Right cardiac atrium (tissue), 5 donors: ENCODE data around the gene CHD1. TPM values are rescaled to one million over a fixed set of nuclear protein-coding genes. Genes with fewer than 3 reads are reported as not detected.

Experiments
- ATAC-seq, 2 donors: fragments of 200-7000 bp; cut with Tn5 transposase; one replicate each; pipeline versions ENCODE4 v1.8.0 to v1.9.1; 2020; ENCODE audit warnings: moderate library complexity in 2 of 2, mild to moderate bottlenecking in 1 of 2
- DNase-seq, 3 donors: peaks; one replicate each; pipeline ENCODE4 v3.0.0-alpha.2; 2020
- H3K27ac ChIP-seq: one replicate; pipeline ENCODE4 v1.5.1; 2013; ENCODE audit warnings: mild to moderate bottlenecking, low read length, control low read depth, moderate library complexity
- H3K27me3 ChIP-seq: one replicate; pipeline ENCODE4 v1.6.1; 2013; ENCODE audit not compliant: control insufficient read depth, insufficient read depth
- H3K4me1 ChIP-seq: one replicate; pipeline ENCODE4 v1.6.1; 2013; ENCODE audit warnings: low read length; ENCODE audit not compliant: control insufficient read depth, insufficient read depth
- H3K4me3 ChIP-seq: one replicate; pipeline ENCODE4 v1.5.1; 2013; ENCODE audit warnings: low read length, control low read depth
- H3K9me3 ChIP-seq: one replicate; pipeline ENCODE4 v1.6.1; 2013; ENCODE audit warnings: low read length; ENCODE audit not compliant: control insufficient read depth
- WGBS: extraction: QIAGEN DNeasy Blood & Tissue Kit; methylation state at CpG from one replicate; pipeline ENCODE4 v1.1.7; 2013; 5-methylcytosine and 5-hydroxymethylcytosine counted together
- intact Hi-C, 4 donors: fragments of 100-400 bp; cut with DNase I; formaldehyde crosslinking; loops; one replicate each; pipeline versions ENCODE4 v1.11.0 to v1.14.0; 2022 to 2023
- long read RNA-seq, 4 donors: library from polyadenylated mRNA; unstranded; transcript quantifications; one replicate each; pipeline ENCODE4 v2.0.0, GENCODE V29; 2020 to 2021
- polyA plus RNA-seq: library from polyadenylated mRNA; stranded (reverse); fragments of 200-250 nt; gene quantifications from one replicate; pipeline ENCODE4 v1.2.3, GENCODE V29; 2013
- total RNA-seq, 4 donors: library from RNA; stranded (reverse); fragmentation: NEBNext Ultra II Directional; extraction: Animal tissue kit (Norgen Biotek cat#: 25700); gene quantifications; one replicate each; pipeline ENCODE4 v1.2.1, GENCODE V29; 2021
- donor health status: healthy with polysubstance abuse.
- donor health status: DM: no; HTN: yes; CAD: no.
- donor health status: DM: no; HTN: no; CAD: no.
- donor health status: DM: no; HTN: yes; CAD: no; lungs with severe emphysema.
- donor health status: DM: yes; HTN: yes; CAD: no.

CHD1 gene
- 10 to 100 TPM; 12.4 to 23.2 (median 14.6) TPM for total RNA-seq
- 9.2 TPM for polyA plus RNA-seq
- long read RNA-seq, donor 1, full-length matches to known transcripts = 1 of 21 reads
- long read RNA-seq, donor 1, partial matches to known transcripts = 14 of 21 reads
- long read RNA-seq, donor 1, other reads (novel, unspliced or antisense) = 6 of 21 reads
- long read RNA-seq, donor 2 = 0 reads
- long read RNA-seq, donor 3, full-length matches to known transcripts = 2 of 70 reads
- long read RNA-seq, donor 3, partial matches to known transcripts = 67 of 70 reads
- long read RNA-seq, donor 3, other reads (novel, unspliced or antisense) = 1 of 70 reads
- long read RNA-seq, donor 4, partial matches to known transcripts = 3 of 4 reads
- long read RNA-seq, donor 4, other reads (novel, unspliced or antisense) = 1 of 4 reads

DNA sequence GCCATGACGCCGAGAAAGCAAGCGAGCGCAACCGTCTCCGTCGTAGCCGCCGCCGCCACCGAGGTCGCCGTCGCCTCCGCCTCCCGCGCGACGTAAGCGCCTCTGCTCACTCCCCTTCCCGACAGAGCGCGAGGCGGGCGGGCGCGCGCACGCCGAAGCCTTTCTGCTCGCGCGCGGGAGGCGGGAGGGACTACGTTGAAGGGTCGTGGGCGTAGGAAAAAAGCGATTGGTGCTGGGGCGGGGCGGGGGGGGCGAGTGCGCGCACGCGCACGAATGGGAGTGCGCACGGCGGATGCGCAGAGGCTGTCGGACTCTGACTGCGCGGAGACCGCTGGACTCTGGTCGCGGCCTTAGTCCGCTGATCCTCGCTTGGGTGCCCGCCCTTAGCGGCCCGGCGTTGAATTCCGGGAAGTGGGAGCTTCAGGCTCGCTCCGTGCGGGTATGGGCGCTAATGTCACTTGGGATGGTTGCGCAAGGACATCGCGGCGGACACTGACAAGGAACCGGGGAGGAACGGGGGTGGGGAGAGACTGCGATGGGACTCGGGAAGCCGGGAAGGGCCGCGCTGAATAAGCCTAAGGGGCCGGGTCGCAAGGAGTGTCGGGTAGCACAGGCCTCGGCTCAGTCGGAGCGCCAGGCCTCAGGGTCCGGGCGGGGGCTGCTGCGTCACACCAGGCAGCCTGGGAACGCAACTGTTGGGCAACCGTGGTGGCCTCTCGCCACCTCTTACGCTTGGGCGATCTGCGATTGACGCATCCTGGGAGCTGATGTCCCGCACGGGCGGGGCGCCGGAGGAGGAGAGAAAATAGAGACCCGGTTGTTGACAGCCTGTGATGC, at the start of gene CHD1:
TSS of gene CHD1 (minus strand) at position 135 of the 837 bp plus-strand sequence. CDS start 2,621 bp downstream, outside the sequence.
- WGBS = under 1% methylated on average over 101 of the region's 101 CpGs
- Histone ChIP-seq H3K4me1 (no peaks in the 10 kb centered on the region), H3K27ac (peak within 1 kb of the TSS; percentile 99), H3K4me3 (peak within 1 kb of the TSS; percentile 87), H3K27me3 (no peaks in the 10 kb centered on the region), H3K9me3 (no peaks in the 10 kb centered on the region)
- intact Hi-C loops = no loop called here
- ATAC-seq = peak; percentile 96 to 97
- peak; percentile 98 for DNase-seq

DNA sequence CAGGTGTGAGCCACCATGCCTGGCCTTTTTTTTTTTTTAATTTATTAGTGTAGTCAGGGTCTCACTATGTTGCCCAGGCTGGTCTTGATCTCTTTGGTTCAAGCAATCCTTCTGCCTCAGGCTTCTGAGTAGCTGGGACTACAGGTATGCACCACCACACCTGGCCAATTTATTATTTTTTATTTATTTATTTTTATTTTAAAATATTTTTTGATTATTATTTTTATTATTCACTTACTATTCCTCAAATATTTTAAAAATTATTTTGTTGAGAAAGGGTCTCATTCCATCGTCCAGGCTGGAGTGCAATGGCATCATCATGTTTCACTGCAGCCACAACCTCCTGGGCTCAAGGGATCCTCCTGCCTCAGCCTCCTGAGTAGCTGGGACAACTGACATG, 49.7 kb upstream of the CHD1 start:
- DNase-seq (no peak), ATAC-seq (no peak)
- Histone ChIP-seq H3K4me3 (no peak overlapping the region), H3K4me1 (no peaks in the 10 kb centered on the region), H3K27me3 (no peaks in the 10 kb centered on the region), H3K27ac (no peak overlapping the region), H3K9me3 (no peaks in the 10 kb centered on the region)
- intact Hi-C loops = no loop called here
- WGBS = 95% methylated on average over 1 of the region's 1 CpG

DNA sequence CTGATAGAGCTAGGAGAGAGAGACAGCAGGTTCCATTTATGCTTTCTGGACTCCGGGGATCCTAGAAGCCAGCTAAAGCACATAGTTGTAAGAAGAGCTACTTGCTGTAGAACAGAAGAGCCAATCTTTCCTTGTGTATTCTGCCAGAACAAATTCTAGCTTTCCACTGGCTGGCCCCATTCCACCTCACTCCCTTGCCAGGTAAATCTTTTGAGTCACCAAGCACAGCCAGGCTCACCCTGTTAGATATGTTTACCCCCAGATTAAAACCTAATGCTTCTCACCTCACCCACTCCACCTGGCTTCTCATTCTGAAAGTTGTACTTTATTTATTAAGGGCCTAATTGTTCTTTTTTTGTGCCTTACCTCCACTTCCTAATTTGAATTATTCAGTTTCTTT, 48.9 kb upstream of the CHD1 start:
- Histone ChIP-seq H3K4me3 (no peak overlapping the region), H3K4me1 (no peaks in the 10 kb centered on the region), H3K27me3 (no peaks in the 10 kb centered on the region), H3K27ac (no peak overlapping the region), H3K9me3 (no peaks in the 10 kb centered on the region)
- no peak for ATAC-seq
- intact Hi-C loops = no loop called here
- DNase-seq = no peak
- WGBS = 83% methylated on average over 1 of the region's 1 CpG

DNA sequence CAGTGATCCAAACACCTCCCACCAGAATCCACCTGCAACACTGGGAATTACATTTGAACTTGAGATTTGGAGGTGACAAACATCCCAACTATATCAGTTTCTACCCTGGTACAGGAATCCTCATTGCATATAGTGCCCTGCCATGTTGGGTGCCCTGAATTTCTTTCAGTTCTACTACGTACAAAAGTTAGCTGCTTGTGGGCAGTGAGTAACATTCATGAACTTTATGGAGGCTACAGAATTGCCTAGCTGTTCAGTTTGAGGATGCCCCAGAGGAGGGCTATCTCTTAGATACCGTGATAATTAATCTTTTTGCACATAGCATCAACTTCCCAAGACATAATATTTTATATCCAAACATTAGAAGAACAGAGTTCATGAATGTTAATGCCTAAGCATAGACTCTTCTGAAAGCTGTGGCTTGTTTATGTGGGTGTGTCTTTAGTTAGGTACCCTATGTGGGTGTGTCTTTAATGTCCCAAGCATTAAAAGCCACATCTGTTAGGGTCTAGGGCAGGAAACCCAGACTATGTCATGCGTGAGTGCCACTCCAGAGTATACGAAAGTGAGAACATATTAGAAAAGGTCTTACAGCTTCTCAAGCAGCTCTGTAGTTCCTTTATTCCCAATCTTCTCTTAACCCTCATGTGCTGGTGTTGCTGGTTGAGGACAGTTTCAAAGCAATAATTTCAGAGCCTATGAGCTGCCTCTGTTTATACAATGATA, 47.0 kb upstream of the CHD1 start:
- Histone ChIP-seq H3K9me3 (no peaks in the 10 kb centered on the region), H3K4me1 (no peaks in the 10 kb centered on the region), H3K27ac (no peak overlapping the region), H3K4me3 (no peak overlapping the region), H3K27me3 (no peaks in the 10 kb centered on the region)
- 78% methylated on average over 4 of the region's 4 CpGs for WGBS
- intact Hi-C loops = no loop called here
- ATAC-seq (no peak), DNase-seq (no peak)

DNA sequence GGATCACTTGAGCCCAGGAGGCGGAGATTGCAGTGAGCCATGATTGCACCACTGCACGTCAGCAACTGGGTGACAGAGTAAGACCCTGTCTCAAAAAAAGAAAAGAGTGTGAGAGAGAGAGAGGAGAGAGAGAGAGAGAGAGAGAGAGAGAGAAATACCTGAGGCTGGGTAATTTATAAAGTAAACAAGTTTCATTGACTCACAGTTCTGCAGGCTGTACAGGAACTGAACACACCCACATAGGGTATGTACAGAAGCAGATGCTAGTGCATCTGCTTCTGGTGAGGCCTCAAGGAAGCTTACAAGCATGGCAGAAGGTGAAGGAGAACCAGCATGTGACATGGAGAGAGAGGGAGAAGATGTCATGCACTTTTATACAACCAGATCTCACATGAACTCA, 46.4 kb upstream of the CHD1 start:
- WGBS = 88% methylated on average over 2 of the region's 2 CpGs
- Histone ChIP-seq H3K27ac (no peak overlapping the region), H3K4me1 (no peaks in the 10 kb centered on the region), H3K27me3 (no peaks in the 10 kb centered on the region), H3K4me3 (no peak overlapping the region), H3K9me3 (no peaks in the 10 kb centered on the region)
- intact Hi-C loops = no loop called here
- no peak for ATAC-seq
- DNase-seq = no peak

DNA sequence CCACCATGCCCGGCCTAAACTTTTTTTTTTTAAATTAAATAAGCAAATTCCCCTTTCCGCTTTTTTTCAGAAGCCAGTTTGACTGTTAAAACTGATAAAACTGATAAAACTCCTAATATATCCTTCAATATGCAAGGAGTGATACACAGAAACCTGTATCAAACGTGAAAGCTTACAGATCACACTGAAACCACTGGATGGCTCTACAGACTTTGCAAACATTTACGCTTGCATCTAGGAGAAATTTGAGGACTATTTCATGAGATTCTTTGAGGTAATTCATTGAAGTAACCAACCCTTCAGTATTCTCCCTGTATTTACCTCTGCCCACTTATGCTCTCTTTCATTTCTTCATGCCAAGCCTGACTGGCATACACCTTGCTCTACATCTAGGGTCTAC, 40.6 kb upstream of the CHD1 start:
- intact Hi-C loops = no loop called here
- no peaks in the 10 kb centered on the region for H3K4me1 ChIP-seq
- whole genome bisulfite sequencing = 93% methylated on average over 4 of the region's 4 CpGs
- ATAC-seq (no peak), DNase-seq (no peak)
- no peaks in the 10 kb centered on the region for H3K27me3 ChIP-seq
- H3K9me3 ChIP-seq = no peaks in the 10 kb centered on the region
- no peak overlapping the region for H3K4me3 ChIP-seq
- H3K27ac ChIP-seq = no peak overlapping the region

DNA sequence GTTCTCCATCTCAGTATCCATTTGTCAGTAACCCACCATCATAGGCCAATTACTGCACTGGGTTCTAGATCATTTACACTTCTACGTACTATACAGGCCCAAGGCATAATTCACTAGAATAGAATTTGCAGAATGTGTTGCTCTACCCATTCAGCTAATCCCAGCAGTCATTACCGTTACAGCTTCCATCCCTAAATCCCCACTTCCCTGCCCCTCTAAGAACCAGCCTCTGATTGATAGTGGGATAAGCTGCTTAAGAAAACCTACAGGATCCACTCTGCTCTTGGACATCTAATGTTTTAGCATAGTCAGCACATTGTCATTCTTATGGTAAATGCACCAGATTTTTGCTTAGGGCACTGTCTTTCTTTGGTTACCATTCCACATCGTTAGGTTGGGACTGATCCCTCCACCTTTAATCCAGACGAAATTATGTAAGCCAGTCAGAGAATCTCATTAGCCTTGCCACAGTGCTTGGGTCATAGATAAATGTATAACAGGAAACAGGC, 39.3 kb upstream of the CHD1 start:
- Histone ChIP-seq H3K27ac (no peak overlapping the region), H3K4me1 (no peaks in the 10 kb centered on the region), H3K4me3 (no peak overlapping the region), H3K9me3 (no peaks in the 10 kb centered on the region), H3K27me3 (no peaks in the 10 kb centered on the region)
- 85% methylated on average over 4 of the region's 4 CpGs for WGBS
- intact Hi-C loops = no loop called here
- DNase-seq (no peak), ATAC-seq (no peak)

DNA sequence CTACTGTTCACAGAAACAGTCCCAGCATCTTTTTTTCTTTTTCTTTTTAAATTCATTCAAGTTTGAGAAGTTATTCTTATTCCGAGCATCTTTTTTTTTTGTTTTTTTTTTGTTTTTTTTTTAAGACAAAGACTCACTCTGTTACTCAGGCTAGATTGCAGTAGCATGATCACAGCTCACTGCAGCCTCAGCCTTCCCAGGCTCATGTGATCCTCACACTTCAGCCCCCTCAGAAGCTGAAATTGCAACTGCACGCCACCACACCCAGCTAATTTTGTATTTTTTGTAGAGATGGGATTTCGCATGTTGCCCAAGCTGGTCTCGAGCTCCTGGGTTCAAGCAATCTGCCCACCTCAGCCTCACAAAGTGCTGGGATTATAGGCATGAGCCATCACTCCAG, 36.4 kb upstream of the CHD1 start:
- H3K9me3 ChIP-seq = no peaks in the 10 kb centered on the region
- no peak overlapping the region for H3K27ac ChIP-seq
- WGBS = 96% methylated on average over 4 of the region's 4 CpGs
- no peaks in the 10 kb centered on the region for H3K4me1 ChIP-seq
- no peak for ATAC-seq
- intact Hi-C loops = no loop called here
- no peaks in the 10 kb centered on the region for H3K27me3 ChIP-seq
- H3K4me3 ChIP-seq = no peak overlapping the region
- DNase-seq = no peak

DNA sequence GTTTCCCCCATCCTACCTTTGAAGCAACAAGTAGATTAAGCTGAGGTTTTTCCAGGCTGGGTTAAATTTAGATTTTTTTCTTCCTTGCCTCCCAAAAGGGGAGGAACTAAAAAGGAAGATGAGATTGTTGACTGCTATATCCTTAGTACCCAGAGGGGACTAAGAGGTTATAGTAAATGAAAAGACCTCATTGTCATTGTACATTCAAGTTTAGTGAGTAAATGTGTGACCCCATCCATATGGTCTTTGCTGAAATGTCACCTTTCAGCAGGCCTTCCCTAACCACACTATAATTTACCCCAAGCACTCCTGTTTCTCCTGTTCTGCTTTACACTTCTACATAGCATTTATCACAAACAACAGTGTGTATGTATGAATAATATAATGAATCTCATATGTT, 35.8 kb upstream of the CHD1 start:
- H3K9me3 ChIP-seq = no peaks in the 10 kb centered on the region
- intact Hi-C loops = no loop called here
- DNase-seq = no peak
- ATAC-seq = no peak
- H3K4me1 ChIP-seq = no peaks in the 10 kb centered on the region
- H3K27me3 ChIP-seq = no peaks in the 10 kb centered on the region
- H3K27ac ChIP-seq = no peak overlapping the region
- no peak overlapping the region for H3K4me3 ChIP-seq

DNA sequence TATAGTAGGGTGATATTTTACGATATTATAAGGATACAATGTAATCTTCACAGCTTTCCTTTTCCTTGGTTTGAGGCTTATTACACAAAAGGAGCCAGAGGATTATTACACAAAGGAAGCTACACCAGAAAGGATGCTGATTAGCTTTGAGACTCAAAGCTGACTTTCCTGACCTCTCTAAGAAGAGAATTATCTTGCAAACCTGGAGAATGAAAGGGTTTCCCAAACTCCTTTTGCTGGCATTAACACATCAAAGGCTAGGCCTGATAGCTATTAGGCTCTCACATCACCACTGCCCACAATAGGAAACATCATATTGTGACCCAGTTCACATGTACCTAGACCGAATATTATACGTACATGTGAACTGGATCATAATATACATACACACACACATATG, 34.2 kb upstream of the CHD1 start:
- DNase-seq (no peak), ATAC-seq (no peak)
- H3K4me3 ChIP-seq = no peak overlapping the region
- no peaks in the 10 kb centered on the region for H3K27me3 ChIP-seq
- no peaks in the 10 kb centered on the region for H3K4me1 ChIP-seq
- intact Hi-C loops = no loop called here
- 73% methylated on average over 3 of the region's 3 CpGs for WGBS
- no peak overlapping the region for H3K27ac ChIP-seq
- H3K9me3 ChIP-seq = no peaks in the 10 kb centered on the region

DNA sequence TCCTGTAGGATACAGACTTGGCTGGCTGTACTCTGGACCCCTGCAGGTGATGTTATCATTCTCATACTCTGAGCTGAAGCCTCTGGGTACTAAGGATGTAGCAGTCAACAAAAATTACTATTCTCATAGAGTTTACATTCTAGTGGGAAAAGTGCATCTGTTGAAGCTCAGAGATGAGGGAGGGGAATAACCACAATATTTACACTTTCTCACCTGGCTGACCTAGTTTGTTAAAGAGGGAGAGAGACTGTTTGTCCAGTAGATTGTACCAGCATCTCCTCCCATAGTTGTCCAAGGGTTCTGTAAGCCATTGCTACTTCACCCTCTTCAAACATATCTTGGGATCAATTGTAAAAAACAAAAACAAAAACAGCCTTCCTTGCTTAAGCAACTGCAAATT, 33.8 kb upstream of the CHD1 start:
- H3K4me3 ChIP-seq = no peak overlapping the region
- ATAC-seq (no peak), DNase-seq (no peak)
- intact Hi-C loops = no loop called here
- H3K4me1 ChIP-seq = no peaks in the 10 kb centered on the region
- H3K9me3 ChIP-seq = no peaks in the 10 kb centered on the region
- no peak overlapping the region for H3K27ac ChIP-seq
- H3K27me3 ChIP-seq = no peaks in the 10 kb centered on the region
